ENCODE results near the gene PLCL1. TPM values are rescaled to one million over a fixed set of nuclear protein-coding genes. Genes with fewer than 3 reads are reported as not detected.

PLCL1 gene
- total RNA-seq, 2 donors from 2014 or later: 0.04 to 0.11 TPM

- TF ChIP-seq CTCF (conservative IDR thresholded peaks at IDR 0.05): no peak
- no peaks in the 10 kb centered on the region for H3K4me1 ChIP-seq (ENCODE audit: control insufficient read depth, insufficient read depth, low read length)
- Mint-ChIP-seq H3K36me3 (ENCODE audit: low read depth) (no peaks in the 10 kb centered on the region), H3K9me3 (no peaks in the 10 kb centered on the region), H3K27ac (no peak overlapping the region), H3K4me1 (peaks cover 12% of the 10 kb centered on the region), H3K4me3 (no peak overlapping the region), H3K27me3 (ENCODE audit: insufficient read depth) (no peaks in the 10 kb centered on the region)
- no peak overlapping the region for H3K4me3 ChIP-seq (ENCODE audit: low read length)
- no peaks in the 10 kb centered on the region for H3K9me3 ChIP-seq (ENCODE audit: control insufficient read depth, low read length)
- WGBS, 2 experiments (ENCODE audit: insufficient coverage in 1 of 2, insufficient read length in 1 of 2): 100% methylated on average over 2 of the region's 2 CpGs; no CpG with 5 or more reads in 1 of the 2 experiments
- H3K36me3 ChIP-seq (ENCODE audit: control insufficient read depth, insufficient read depth, low read length): no peaks in the 10 kb centered on the region
- no peaks in the 10 kb centered on the region for H3K27me3 ChIP-seq (ENCODE audit: control insufficient read depth, insufficient read depth, low read length, poor library complexity, severe bottlenecking)
- no peak overlapping the region for H3K27ac ChIP-seq (ENCODE audit: low read depth, low read length)
- H3K9ac ChIP-seq (ENCODE audit: extremely low read depth, low read length, poor library complexity, severe bottlenecking): no peak overlapping the region
- DNase-seq: no peak
Observed at GRCh38 chr2:198044777-198045176, 240.4 kb downstream of the PLCL1 start.

DNA sequence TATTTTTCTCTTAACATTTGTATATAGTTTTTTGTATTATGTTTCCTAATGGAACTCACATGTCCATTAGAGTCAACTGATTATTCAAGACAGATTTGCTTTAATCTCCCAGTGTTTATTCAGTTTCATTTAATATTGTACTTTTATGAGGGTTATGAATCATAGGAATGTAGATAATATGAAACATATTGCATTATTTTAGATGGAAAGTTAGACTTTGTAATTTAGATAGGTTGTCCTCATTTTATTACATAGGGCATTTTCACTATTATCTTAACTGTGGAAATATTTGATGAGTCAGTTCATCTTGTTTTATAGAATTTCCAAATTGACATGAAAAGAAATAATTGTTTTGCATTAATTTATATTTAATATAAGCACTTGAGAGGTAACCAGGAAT is 240.8 kb downstream of the PLCL1 start:
- no peak for TF ChIP-seq CTCF (conservative IDR thresholded peaks at IDR 0.05)
- H3K27me3 Mint-ChIP-seq (ENCODE audit: insufficient read depth): no peaks in the 10 kb centered on the region
- no peaks in the 10 kb centered on the region for H3K36me3 ChIP-seq (ENCODE audit: control insufficient read depth, insufficient read depth, low read length)

DNA sequence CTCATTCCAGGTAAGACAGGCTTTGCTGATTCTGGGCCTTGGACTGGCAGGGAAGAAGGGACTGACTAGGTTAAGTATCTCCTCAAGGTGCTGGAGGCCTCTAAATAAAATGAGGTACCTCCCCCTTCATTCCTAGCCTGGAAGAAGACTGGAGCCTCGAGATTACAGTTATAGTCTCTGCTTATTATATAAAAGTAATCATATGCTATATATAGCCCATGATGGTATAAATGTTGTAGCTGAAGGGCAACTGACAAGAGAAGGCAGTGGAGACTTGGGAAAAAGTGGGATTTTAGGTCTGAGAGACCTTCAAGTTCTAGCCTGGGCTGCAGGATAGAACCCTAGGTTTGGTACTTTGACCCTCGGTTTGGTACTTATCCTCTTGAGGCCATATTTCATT is 248.3 kb downstream of the PLCL1 start:
- Mint-ChIP-seq H3K27me3 (ENCODE audit: insufficient read depth) (no peaks in the 10 kb centered on the region), H3K4me1 (peaks cover 3% of the 10 kb centered on the region), H3K9me3 (no peaks in the 10 kb centered on the region), H3K27ac (no peak overlapping the region), H3K4me3 (no peak overlapping the region), H3K36me3 (ENCODE audit: low read depth) (no peaks in the 10 kb centered on the region)
- DNase-seq: no peak
- H3K27me3 ChIP-seq (ENCODE audit: control insufficient read depth, insufficient read depth, low read length, poor library complexity, severe bottlenecking): no peaks in the 10 kb centered on the region
- no peaks in the 10 kb centered on the region for H3K9me3 ChIP-seq (ENCODE audit: control insufficient read depth, low read length)
- no peak for TF ChIP-seq CTCF (conservative IDR thresholded peaks at IDR 0.05)
- no peak overlapping the region for H3K4me3 ChIP-seq (ENCODE audit: low read length)
- H3K27ac ChIP-seq (ENCODE audit: low read depth, low read length): no peak overlapping the region
- H3K36me3 ChIP-seq (ENCODE audit: control insufficient read depth, insufficient read depth, low read length): no peaks in the 10 kb centered on the region
- H3K4me1 ChIP-seq (ENCODE audit: control insufficient read depth, insufficient read depth, low read length): no peaks in the 10 kb centered on the region
- 100% methylated on average over 1 of the region's 2 CpGs; no CpG with 5 or more reads in 1 of the 2 experiments for WGBS, 2 experiments (ENCODE audit: insufficient coverage in 1 of 2, insufficient read length in 1 of 2)
- H3K9ac ChIP-seq (ENCODE audit: extremely low read depth, low read length, poor library complexity, severe bottlenecking): no peak overlapping the region

More for the DNA sequence above, 240.8 kb downstream of the PLCL1 start:
- no peak for DNase-seq
- H3K9ac ChIP-seq (ENCODE audit: extremely low read depth, low read length, poor library complexity, severe bottlenecking): no peak overlapping the region
- no peak overlapping the region for H3K27ac ChIP-seq (ENCODE audit: low read depth, low read length)
- H3K9me3 ChIP-seq (ENCODE audit: control insufficient read depth, low read length): no peaks in the 10 kb centered on the region
- H3K36me3 Mint-ChIP-seq (ENCODE audit: low read depth): no peaks in the 10 kb centered on the region
- no peak overlapping the region for H3K4me3 ChIP-seq (ENCODE audit: low read length)
- no peaks in the 10 kb centered on the region for H3K9me3 Mint-ChIP-seq
- H3K27me3 ChIP-seq (ENCODE audit: control insufficient read depth, insufficient read depth, low read length, poor library complexity, severe bottlenecking): no peaks in the 10 kb centered on the region
- no peak overlapping the region for H3K4me3 Mint-ChIP-seq
- no peak overlapping the region for H3K27ac Mint-ChIP-seq
- H3K4me1 ChIP-seq (ENCODE audit: control insufficient read depth, insufficient read depth, low read length): no peaks in the 10 kb centered on the region
- peaks cover 12% of the 10 kb centered on the region for H3K4me1 Mint-ChIP-seq

Data from endodermal cell (in vitro differentiated cells).